Measurements from ENCODE around the gene TMEM41A.

The TMEM41A gene

GRCh38 chr3:185502987-185503386, 4.2 kb upstream of the TMEM41A start:
- no peak for DNase-seq (ENCODE audit: low spot score)
- no peaks in the 10 kb centered on the region for H3K27me3 ChIP-seq (ENCODE audit: insufficient read depth, poor library complexity, severe bottlenecking)
- no peak overlapping the region for H3K4me3 ChIP-seq (ENCODE audit: severe bottlenecking)
- no peak for TF ChIP-seq CTCF (IDR thresholded peaks at IDR 0.05; ENCODE audit: poor library complexity, severe bottlenecking)
- H3K36me3 ChIP-seq (ENCODE audit: low read depth), result no peaks in the 10 kb centered on the region
- no peak for ATAC-seq (ENCODE audit: low read depth)
- H3K9me3 ChIP-seq (ENCODE audit: severe bottlenecking), result no peaks in the 10 kb centered on the region
- no peak overlapping the region for H3K27ac ChIP-seq (ENCODE audit: poor library complexity, severe bottlenecking)
- no peaks in the 10 kb centered on the region for H3K4me1 ChIP-seq (ENCODE audit: insufficient read depth, poor library complexity, severe bottlenecking)

- H3K27me3 ChIP-seq (ENCODE audit: insufficient read depth, poor library complexity, severe bottlenecking), result no peaks in the 10 kb centered on the region
These were observed 8.6 kb downstream of the TMEM41A start for GRCh38 chr3:185490241-185490640.

GRCh38 chr3:185489462-185489861, 9.4 kb downstream of the TMEM41A start:
- peaks cover 44% of the 10 kb centered on the region for H3K36me3 ChIP-seq (ENCODE audit: low read depth)
- no peak for DNase-seq (ENCODE audit: low spot score)

More at GRCh38 chr3:185490241-185490640, 8.6 kb downstream of the TMEM41A start:
- TF ChIP-seq CTCF (IDR thresholded peaks at IDR 0.05; ENCODE audit: poor library complexity, severe bottlenecking), result no peak
- Histone ChIP-seq H3K4me1 (ENCODE audit: insufficient read depth, poor library complexity, severe bottlenecking) (no peaks in the 10 kb centered on the region), H3K4me3 (ENCODE audit: severe bottlenecking) (no peak overlapping the region), H3K27ac (ENCODE audit: poor library complexity, severe bottlenecking) (no peak overlapping the region), H3K9me3 (ENCODE audit: severe bottlenecking) (no peaks in the 10 kb centered on the region), H3K36me3 (ENCODE audit: low read depth) (peaks cover 52% of the 10 kb centered on the region)
- no peak for DNase-seq (ENCODE audit: low spot score)
- no peak for ATAC-seq (ENCODE audit: low read depth)

GRCh38 chr3:185488465-185488864, 10.4 kb downstream of the TMEM41A start:
- DNase-seq (ENCODE audit: low spot score) (no peak), ATAC-seq (ENCODE audit: low read depth) (no peak)
- H3K36me3 ChIP-seq (ENCODE audit: low read depth), result peaks cover 34% of the 10 kb centered on the region
- H3K27me3 ChIP-seq (ENCODE audit: insufficient read depth, poor library complexity, severe bottlenecking), result no peaks in the 10 kb centered on the region
- no peaks in the 10 kb centered on the region for H3K9me3 ChIP-seq (ENCODE audit: severe bottlenecking)
- H3K27ac ChIP-seq (ENCODE audit: poor library complexity, severe bottlenecking), result no peak overlapping the region
- no peak for TF ChIP-seq CTCF (IDR thresholded peaks at IDR 0.05; ENCODE audit: poor library complexity, severe bottlenecking)
- no peak overlapping the region for H3K4me3 ChIP-seq (ENCODE audit: severe bottlenecking)
- H3K4me1 ChIP-seq (ENCODE audit: insufficient read depth, poor library complexity, severe bottlenecking), result no peaks in the 10 kb centered on the region

More at GRCh38 chr3:185489462-185489861, 9.4 kb downstream of the TMEM41A start:
- ATAC-seq (ENCODE audit: low read depth), result no peak
- no peaks in the 10 kb centered on the region for H3K27me3 ChIP-seq (ENCODE audit: insufficient read depth, poor library complexity, severe bottlenecking)
- no peaks in the 10 kb centered on the region for H3K4me1 ChIP-seq (ENCODE audit: insufficient read depth, poor library complexity, severe bottlenecking)
- no peak for TF ChIP-seq CTCF (IDR thresholded peaks at IDR 0.05; ENCODE audit: poor library complexity, severe bottlenecking)
- no peak overlapping the region for H3K4me3 ChIP-seq (ENCODE audit: severe bottlenecking)
- no peaks in the 10 kb centered on the region for H3K9me3 ChIP-seq (ENCODE audit: severe bottlenecking)
- no peak overlapping the region for H3K27ac ChIP-seq (ENCODE audit: poor library complexity, severe bottlenecking)

- DNase-seq (ENCODE audit: low spot score), result no peak
- H3K27ac ChIP-seq (ENCODE audit: poor library complexity, severe bottlenecking), result no peak overlapping the region
- H3K27me3 ChIP-seq (ENCODE audit: insufficient read depth, poor library complexity, severe bottlenecking), result no peaks in the 10 kb centered on the region
- ATAC-seq (ENCODE audit: low read depth), result no peak
- no peaks in the 10 kb centered on the region for H3K4me1 ChIP-seq (ENCODE audit: insufficient read depth, poor library complexity, severe bottlenecking)
- peaks cover 16% of the 10 kb centered on the region for H3K36me3 ChIP-seq (ENCODE audit: low read depth)
- no peak for TF ChIP-seq CTCF (IDR thresholded peaks at IDR 0.05; ENCODE audit: poor library complexity, severe bottlenecking)
- no peak overlapping the region for H3K4me3 ChIP-seq (ENCODE audit: severe bottlenecking)
- H3K9me3 ChIP-seq (ENCODE audit: severe bottlenecking), result no peaks in the 10 kb centered on the region
These were observed 12.4 kb downstream of the TMEM41A start for GRCh38 chr3:185486394-185486793.
